Panc1 (cell line): Measurements from ENCODE around the gene COPRS. TPM values are rescaled to one million over a fixed set of nuclear protein-coding genes. Genes with fewer than 3 reads are reported as not detected.

ENCODE experiments used
- ATAC-seq: fragments of 200-7000 bp; cut with Tn5 transposase; 2 replicates; pipeline ENCODE4 v1.9.1; 2020; ENCODE audit warnings: mild to moderate bottlenecking, moderate library complexity
- Bru-seq: library from RNA; stranded (reverse); fragments of 400-500 nt; gene quantifications from one replicate; lab custom pipeline; 2021; lab: Mats Ljungman, UMichigan
- BruChase-seq, 2 experiments: library from RNA; stranded (reverse); fragments of 400-500 nt; gene quantifications; one replicate each; lab custom pipeline; 2021; lab: Mats Ljungman, UMichigan
- BruUV-seq: library from RNA; stranded (reverse); fragments of 400-500 nt; replicated peaks from 2 replicates; lab custom pipeline; 2021; lab: Mats Ljungman, UMichigan
- CTCF ChIA-PET: fragments of 300-600 bp; sonication (Branson Sonifier 250); formaldehyde crosslinking; loops from one replicate; lab custom pipeline; 2022; ENCODE audit warnings: antibody characterized with exemption; lab: Charles Lee
- POLR2A ChIA-PET: fragments of 300-600 bp; sonication (Branson Sonifier 250); formaldehyde crosslinking; loops from one replicate; lab custom pipeline; 2022; ENCODE audit warnings: antibody characterized with exemption; lab: Charles Lee
- DNase-seq: peaks from one replicate; pipeline ENCODE4 v3.0.0-alpha.2; 2010; ENCODE audit warnings: low read depth, low spot score
- H3K27ac ChIP-seq: 2 replicates; pipeline ENCODE4 v1.5.1; 2011; ENCODE audit warnings: mild to moderate bottlenecking, low read length, inconsistent platforms
- H3K27me3 ChIP-seq: fragments of 200-500 bp; sonication (Bioruptor generic); 2 replicates; pipeline ENCODE4 v1.6.0; 2014; ENCODE audit warnings: low read length, inconsistent platforms; ENCODE audit not compliant: control insufficient read depth, insufficient read depth
- H3K36me3 ChIP-seq: fragments of 200-500 bp; sonication (Bioruptor generic); 2 replicates; pipeline ENCODE4 v1.5.1; 2014; ENCODE audit warnings: inconsistent platforms, mild to moderate bottlenecking, low read length, moderate library complexity; ENCODE audit not compliant: control insufficient read depth, insufficient read depth
- H3K4me1 ChIP-seq: 2 replicates; pipeline ENCODE4 v1.5.1; 2011; ENCODE audit warnings: inconsistent platforms, mild to moderate bottlenecking, low read length, moderate library complexity; ENCODE audit not compliant: control insufficient read depth, insufficient read depth
- H3K4me3 ChIP-seq, 2 experiments: 2 replicates each; pipeline ENCODE4 v1.5.1; 2011 to 2012; ENCODE audit warnings: low read depth in 2 of 2, low read length in 2 of 2, mild to moderate bottlenecking in 2 of 2, inconsistent platforms in 1 of 2, moderate library complexity in 1 of 2
- H3K9me3 ChIP-seq: fragments of 200-500 bp; sonication (Bioruptor generic); 2 replicates; pipeline ENCODE4 v1.5.1; 2014; ENCODE audit warnings: low read depth, mild to moderate bottlenecking, inconsistent platforms, low read length, moderate library complexity; ENCODE audit not compliant: control insufficient read depth, insufficient read depth
- CTCF ChIP-seq: fragments of 450-650 bp; IDR thresholded peaks from 2 replicates; pipeline ENCODE4 v1.5.1; 2017; ENCODE audit warnings: mild to moderate bottlenecking
- POLR2AphosphoS5 ChIP-seq: IDR thresholded peaks from 2 replicates; pipeline ENCODE4 v1.6.1; 2012; ENCODE audit warnings: mild to moderate bottlenecking, low read depth, low read length, moderate library complexity
- REST ChIP-seq, 2 experiments: IDR thresholded peaks; 2 replicates each; pipeline ENCODE4 v1.6.1; 2011 to 2012; ENCODE audit warnings: low read depth in 2 of 2, control low read depth in 1 of 2, low read length in 1 of 2, mild to moderate bottlenecking in 1 of 2, moderate library complexity in 1 of 2; ENCODE audit not compliant: insufficient read depth in 1 of 2
- SIN3A ChIP-seq: IDR thresholded peaks from 2 replicates; pipeline ENCODE4 v1.6.1; 2012; ENCODE audit warnings: low read depth, mild to moderate bottlenecking, low read length, moderate library complexity, borderline replicate concordance; ENCODE audit not compliant: insufficient read depth
- TCF7L2 ChIP-seq: IDR thresholded peaks from 2 replicates; pipeline ENCODE4 v1.6.1; 2011; ENCODE audit warnings: mild to moderate bottlenecking, low read depth, low read length, inconsistent platforms
- in situ Hi-C: cut with HindIII; loops from 2 replicates; pipeline ENCODE4 v1.10.0; 2016; ENCODE audit warnings: low sequenced_read_pairs, low pct_unique_long_range_greater_than_20kb
- intact Hi-C: fragments of 100-400 bp; cut with micrococcal nuclease; formaldehyde crosslinking; loops from one replicate; pipeline ENCODE4 v1.10.0; 2022; ENCODE audit not compliant: unreplicated experiment
- long read RNA-seq: library from polyadenylated mRNA; unstranded; transcript quantifications from one replicate; pipeline ENCODE4 v2.0.0, GENCODE V29; 2021; ENCODE audit not compliant: unreplicated experiment
- polyA plus RNA-seq: library from polyadenylated mRNA; unstranded; fragments of >200 nt; gene quantifications from one replicate; pipeline ENCODE4 v1.2.1, GENCODE V29; 2012; ENCODE audit warnings: missing spikeins; ENCODE audit not compliant: insufficient read length
- total RNA-seq: library from RNA; stranded (reverse); gene quantifications from one replicate; pipeline ENCODE4 v1.2.1, GENCODE V29; 2021; ENCODE audit not compliant: unreplicated experiment

Gene COPRS
- 152 TPM for total RNA-seq
- 122 TPM for polyA plus RNA-seq
- Bru-seq, nascent RNA, result percentile 90 among the genes with signal in this experiment
- BruChase-seq, experiment 1, labeled RNA remaining after a 2-hour chase, result percentile 90 among the genes with signal in this experiment
- BruChase-seq, experiment 2, labeled RNA remaining after a 6-hour chase, result percentile 93 among the genes with signal in this experiment
- long read RNA-seq, transcript COPRS-201 (4 exons, 968 nt), result major isoform, 135 of 184 reads
- long read RNA-seq, partial matches to known transcripts, result 8 of 184 reads
- long read RNA-seq, other reads (novel, unspliced or antisense), result 39 of 184 reads

- DNase-seq (peak; percentile 15), ATAC-seq (peak; percentile 95)
- intact Hi-C loops, result no loop called here
- POLR2A ChIA-PET, result no interaction called here
- Histone ChIP-seq H3K36me3 (peaks cover 6% of the 10 kb centered on the region; the same call in 1 of the 2 replicates), H3K4me3 (peak within 1 kb of the TSS; percentile 56 to 86), H3K4me1 (peaks cover 20% of the 10 kb centered on the region), H3K27me3 (no peaks in the 10 kb centered on the region), H3K9me3 (no peaks in the 10 kb centered on the region), H3K27ac (peak within 1 kb of the TSS; percentile 80)
- TF ChIP-seq POLR2AphosphoS5, result peak; percentile 63; the same call in 1 of the 2 replicates
- TF ChIP-seq CTCF, result no peak
- TF ChIP-seq SIN3A, result peak; percentile 75
- BruUV-seq, result no TSS peak
- CTCF ChIA-PET, result interaction anchor here (0.5 kb wide), 1 partner anchor 158 kb away, joined by 3 read pairs; no protein-coding TSS in a partner anchor
- in situ Hi-C loops, result no loop called here
Observed at GRCh38 chr17:31858642-31859486, at the start of gene COPRS. TSS of gene COPRS (minus strand) at chr17:31859244. CDS start at chr17:31859199, 45 bp downstream.

- H3K36me3 ChIP-seq, result no peaks in the 10 kb centered on the region
- ChIA-PET CTCF (interaction anchor here (0.6 kb wide), 1 partner anchor 29 kb away, joined by 4 read pairs; no protein-coding TSS in a partner anchor), POLR2A (no interaction called here)
- in situ Hi-C loops (no loop called here), intact Hi-C loops (no loop called here)
- TF ChIP-seq REST (IDR thresholded peaks at IDR 0.05; ENCODE audit: insufficient read depth in 1 of 2, low read depth in 2 of 2, low read length in 1 of 2), result no peak
- TF ChIP-seq TCF7L2, result no peak
- TF ChIP-seq CTCF, result no peak
- no peak for TF ChIP-seq SIN3A
- no peak for TF ChIP-seq POLR2AphosphoS5
- H3K4me1 ChIP-seq, result no peaks in the 10 kb centered on the region; the same call in 1 of the 2 replicates
- DNase-seq, result no peak
- no TSS peak for BruUV-seq
- no peak overlapping the region for H3K27ac ChIP-seq
- no peaks in the 10 kb centered on the region for H3K27me3 ChIP-seq
- no peak for ATAC-seq
- H3K9me3 ChIP-seq, result no peaks in the 10 kb centered on the region
- H3K4me3 ChIP-seq, result no peak overlapping the region
Observed at GRCh38 chr17:31908386-31908785, 49.3 kb upstream of the COPRS start.
